GM19035 (cell line): ENCODE results near the gene DHRS1.
"Not testable (repeated sequence)": the region's sequence is repeated elsewhere in the genome, so short reads cannot be mapped to it uniquely, and the experiment has no call there.

ENCODE experiments used
- ATAC-seq: cut with Tn5 transposase; IDR thresholded peaks from one replicate; pipeline ENCODE4 v1.9.1; 2021; ENCODE audit not compliant: unreplicated experiment

Gene DHRS1

DNA sequence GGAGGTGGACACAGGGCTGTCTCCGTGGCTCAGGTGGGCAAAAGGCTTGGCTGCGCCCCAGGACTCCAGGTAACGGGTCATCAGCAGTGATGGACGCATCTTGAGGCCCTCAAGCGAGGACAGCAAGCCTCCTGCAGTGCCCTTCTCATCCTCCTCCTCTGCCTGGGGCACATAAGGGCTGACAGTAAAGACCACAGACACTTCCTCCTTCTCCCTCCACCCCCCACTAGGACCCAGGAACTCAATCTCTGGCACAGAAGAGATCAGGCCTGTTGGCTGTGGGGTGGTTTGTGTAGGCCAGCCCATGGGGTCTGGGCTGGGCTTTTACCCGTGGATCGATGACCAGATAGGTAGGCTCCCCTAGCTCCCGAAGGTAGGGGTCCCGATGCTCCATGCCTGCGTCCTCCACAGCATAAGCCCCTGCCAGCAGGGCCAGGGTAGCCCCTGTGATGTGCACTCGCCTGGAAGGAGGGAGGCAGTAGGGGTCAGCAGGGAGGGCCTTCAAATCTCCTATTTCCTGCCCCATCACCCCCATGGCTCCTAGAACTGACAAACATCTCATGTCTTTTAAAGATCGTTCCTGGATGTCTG lies 29.6 kb upstream of the DHRS1 start:
- ATAC-seq = no peak

DNA sequence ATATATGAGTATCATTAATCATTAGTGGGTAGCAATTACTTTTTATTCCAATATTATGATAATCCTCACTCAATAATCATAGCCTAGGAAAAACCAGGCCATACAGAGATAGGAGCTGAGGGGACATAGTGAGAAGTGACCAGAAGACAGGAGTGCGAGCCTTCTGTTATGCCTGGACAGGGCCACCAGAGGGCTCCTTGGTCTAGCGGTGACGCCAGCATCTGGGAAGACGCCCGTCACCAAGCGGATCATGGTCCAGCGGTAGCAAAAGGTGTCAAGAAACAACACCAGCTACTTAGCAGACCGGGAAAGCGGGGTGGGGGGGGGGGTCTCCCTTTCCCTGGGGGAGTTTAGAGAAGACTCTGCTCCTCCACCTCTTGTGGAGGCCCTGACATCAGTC lies 28.3 kb upstream of the DHRS1 start:
- ATAC-seq = not testable (repeated sequence)

- no peak for ATAC-seq
These were observed 27.7 kb upstream of the DHRS1 start for GRCh38 chr14:24327303-24327702.

- no peak for ATAC-seq
These were observed 26.4 kb upstream of the DHRS1 start for GRCh38 chr14:24325963-24326362.

- ATAC-seq = no peak
These were observed 25.5 kb upstream of the DHRS1 start for GRCh38 chr14:24325041-24325530.

DNA sequence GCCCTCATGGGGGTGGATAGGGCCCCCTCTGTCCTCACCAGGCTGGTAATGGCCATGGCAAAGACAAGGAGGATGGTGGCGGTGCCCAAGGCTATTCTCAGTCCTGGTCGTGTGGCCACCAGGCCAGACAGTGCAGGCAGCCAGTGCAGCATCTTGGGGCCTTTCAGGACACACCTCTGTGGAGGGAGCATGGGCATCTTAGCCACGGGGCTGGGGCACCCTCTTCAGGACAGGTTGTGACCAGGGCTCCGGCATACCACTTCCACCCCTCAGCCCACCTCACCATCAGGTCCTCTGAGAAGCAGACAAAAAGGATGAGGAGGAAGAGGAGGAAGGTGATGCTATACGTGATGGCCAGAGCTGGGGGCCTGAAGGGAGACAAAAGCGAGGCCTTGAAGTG lies 24.4 kb upstream of the DHRS1 start:
- no peak for ATAC-seq

- ATAC-seq = no peak
These were observed 23.8 kb upstream of the DHRS1 start for GRCh38 chr14:24323341-24323740.

DNA sequence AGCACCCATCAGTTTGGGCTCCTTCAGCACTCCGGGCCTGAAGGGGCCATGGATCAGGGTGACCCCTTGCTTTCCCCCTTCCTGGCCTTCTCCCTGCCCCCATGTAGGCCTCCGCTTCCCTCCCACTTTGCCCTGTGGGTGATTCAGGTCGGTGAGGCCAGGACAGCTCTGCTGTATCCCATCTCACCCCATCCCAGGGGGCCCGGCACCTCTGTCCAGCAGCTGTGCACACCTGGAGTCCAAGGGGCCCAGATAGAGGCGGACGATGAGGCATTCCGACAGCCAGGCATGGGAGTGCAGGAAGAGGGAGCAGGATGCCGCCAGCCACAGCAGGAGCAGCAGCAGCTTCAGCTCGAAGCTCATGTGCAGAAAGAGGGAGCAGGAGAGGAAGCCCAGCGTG lies 23.1 kb upstream of the DHRS1 start:
- ATAC-seq = no peak

GRCh38 chr14:24321212-24321975 lies 21.8 kb upstream of the DHRS1 start:
- no peak for ATAC-seq

DNA sequence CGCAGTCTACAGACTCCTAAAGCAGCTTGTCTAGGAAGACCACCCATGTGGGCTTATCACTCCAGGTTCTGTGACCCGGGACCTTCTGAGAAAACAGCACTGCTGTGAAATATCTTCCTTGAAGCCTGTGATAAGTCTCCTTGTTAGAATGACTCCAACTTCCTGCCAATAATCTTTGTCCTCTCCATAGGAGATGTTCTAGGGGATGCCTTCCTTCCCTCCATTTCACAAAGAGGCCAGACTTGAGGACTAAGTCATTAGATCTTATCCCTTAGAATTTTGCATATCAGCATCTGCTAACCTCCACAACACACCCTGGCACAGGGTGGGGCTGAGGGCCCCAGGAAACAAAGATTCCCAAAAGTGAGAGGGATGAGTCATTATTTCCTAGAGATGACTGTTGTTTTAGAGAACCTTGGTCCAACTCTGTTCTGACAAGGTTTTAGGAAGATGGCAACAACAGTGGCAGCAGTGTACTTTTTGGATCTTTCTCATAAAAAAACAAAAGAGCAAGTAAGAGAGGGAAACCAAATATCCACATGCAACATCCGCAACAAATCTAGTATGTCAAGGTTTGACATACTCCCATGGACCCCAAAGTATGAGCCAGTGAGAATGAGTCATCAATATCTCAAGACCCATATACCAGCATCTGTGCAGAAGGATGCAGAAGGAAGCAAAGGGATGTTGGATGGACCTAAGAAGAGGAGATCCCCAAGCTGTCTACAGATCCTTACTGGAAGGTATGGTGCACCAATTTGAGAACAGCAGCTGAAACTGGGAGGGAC lies 17.8 kb upstream of the DHRS1 start:
- no peak for ATAC-seq

DNA sequence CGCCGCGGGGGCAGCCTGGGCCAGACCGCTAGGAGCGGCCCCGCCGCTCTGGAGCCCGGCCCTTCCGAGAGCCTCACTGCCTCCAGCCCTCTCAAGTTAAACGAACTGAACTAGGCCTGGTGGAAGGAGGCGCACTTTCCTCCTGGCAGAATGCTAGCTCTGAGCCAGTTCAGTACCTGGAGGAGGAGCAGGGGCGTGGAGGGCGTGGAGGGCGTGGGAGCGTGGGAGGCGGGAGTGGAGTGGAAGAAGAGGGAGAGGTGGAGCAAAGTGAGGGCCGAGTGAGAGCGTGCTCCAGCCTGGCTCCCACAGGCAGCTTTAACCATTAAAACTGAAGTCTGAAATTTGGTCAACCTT lies 17.0 kb upstream of the DHRS1 start:
- ATAC-seq = no peak

- no peak for ATAC-seq
These were observed 16.4 kb upstream of the DHRS1 start for GRCh38 chr14:24315807-24316596.

- ATAC-seq = no peak
These were observed 15.7 kb upstream of the DHRS1 start for GRCh38 chr14:24315243-24315806.

GRCh38 chr14:24314377-24315193 lies 15.0 kb upstream of the DHRS1 start:
- ATAC-seq = no peak

DNA sequence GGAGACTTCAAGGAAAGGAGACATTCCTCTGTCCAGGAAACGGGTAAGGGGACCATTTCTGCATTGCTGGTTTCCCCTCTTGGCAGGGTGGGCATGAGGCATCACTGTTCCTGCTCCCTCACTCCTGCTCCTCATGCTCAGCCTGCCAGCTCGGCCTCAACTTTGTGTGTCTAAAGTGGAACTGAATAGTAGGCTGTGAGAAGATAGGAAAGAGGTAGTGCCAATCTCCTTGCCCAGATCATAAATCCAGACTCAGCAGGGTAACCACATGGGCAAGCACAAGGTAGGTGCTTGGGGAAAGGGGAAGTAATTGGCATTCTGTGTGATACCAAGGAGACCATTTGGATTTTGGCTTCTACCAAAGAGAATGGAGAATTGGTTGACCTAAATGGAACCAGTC lies 14.3 kb upstream of the DHRS1 start:
- no peak for ATAC-seq

DNA sequence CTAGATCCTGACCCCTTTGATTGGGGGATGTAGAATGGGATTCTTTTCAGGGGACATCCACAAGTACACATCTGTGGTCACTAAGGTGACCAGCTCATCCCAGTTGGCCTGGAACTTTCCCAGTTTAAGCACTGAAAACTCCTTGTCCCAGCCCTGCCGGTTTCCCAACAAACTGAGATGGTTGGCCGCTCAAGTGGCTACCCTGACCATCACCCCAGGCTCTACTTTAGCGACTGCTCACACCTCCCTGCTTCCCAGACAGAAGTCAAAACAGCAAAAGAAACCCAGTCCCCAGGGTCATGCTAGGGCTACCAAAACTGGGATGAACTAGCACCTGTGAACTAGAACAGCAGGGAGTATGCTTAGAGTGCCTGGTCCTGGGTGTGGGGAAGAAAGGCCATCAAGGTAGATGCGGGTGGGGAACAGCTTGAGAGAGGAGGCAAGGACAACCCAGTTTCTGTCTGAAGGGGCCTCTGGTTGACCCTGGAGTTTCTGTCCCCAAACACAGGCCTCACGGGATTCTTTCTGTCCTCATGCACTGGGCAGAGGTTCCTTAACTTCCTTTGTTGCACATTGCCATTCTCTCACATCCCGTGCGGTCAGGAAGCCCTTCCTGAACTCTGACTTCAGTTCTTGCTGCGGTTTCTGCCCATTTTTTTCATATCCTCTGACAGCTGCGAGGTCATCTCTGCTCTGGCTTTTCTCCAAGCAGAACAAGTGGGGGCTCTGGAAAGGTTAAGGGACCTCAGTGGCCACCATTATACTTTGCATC lies 13.3 kb upstream of the DHRS1 start:
- no peak for ATAC-seq

GRCh38 chr14:24311837-24312615 lies 12.4 kb upstream of the DHRS1 start:
- ATAC-seq = no peak
